ENCODE results near the gene TTC24. TPM values are rescaled to one million over a fixed set of nuclear protein-coding genes. Genes with fewer than 3 reads are reported as not detected.
A peak's percentile ranks its signal among the peaks of the same experiment; 100 is the strongest.

TTC24 gene
- total RNA-seq, 3 donors from 2014 or later = not detected

GRCh38 chr1:156572663-156573018 is 6.9 kb upstream of the TTC24 start:
- Histone ChIP-seq H3K27ac (no peak overlapping the region), H3K4me1 (no peaks in the 10 kb centered on the region), H3K4me3 (peak overlapping the region; percentile 34 to 63 (median 50)), H3K36me3 (no peaks in the 10 kb centered on the region), H3K9me3 (no peaks in the 10 kb centered on the region), H3K27me3 (peaks cover 0 to 6% of the 10 kb centered on the region in 2 donors)
- intact Hi-C loops (cut with DNase I; ENCODE audit: low total_unique reads) = no loop called here
- TF ChIP-seq POLR2AphosphoS5 (IDR thresholded peaks at IDR 0.05) (no peak), CTCF (IDR thresholded peaks at IDR 0.05) (no peak), POLR2A (IDR thresholded peaks at IDR 0.05) (no peak)
- no peak for DNase-seq (ENCODE audit: low spot score in 2 of 2)

GRCh38 chr1:156574039-156574633 is 5.4 kb upstream of the TTC24 start:
- TF ChIP-seq POLR2A (IDR thresholded peaks at IDR 0.05) = no peak
- TF ChIP-seq CTCF (IDR thresholded peaks at IDR 0.05) = no peak
- TF ChIP-seq POLR2AphosphoS5 (IDR thresholded peaks at IDR 0.05) = no peak
- no peak for DNase-seq (ENCODE audit: low spot score in 2 of 2)
- intact Hi-C loops (cut with DNase I; ENCODE audit: low total_unique reads) = no loop called here
- peaks cover 0 to 6% of the 10 kb centered on the region in 2 donors for H3K27me3 ChIP-seq
- H3K9me3 ChIP-seq = no peaks in the 10 kb centered on the region
- no peaks in the 10 kb centered on the region for H3K4me1 ChIP-seq
- no peak overlapping the region for H3K27ac ChIP-seq
- no peaks in the 10 kb centered on the region for H3K36me3 ChIP-seq
- no peak overlapping the region for H3K4me3 ChIP-seq

- TF ChIP-seq POLR2AphosphoS5 (IDR thresholded peaks at IDR 0.05) = no peak
- no peak for TF ChIP-seq POLR2A (IDR thresholded peaks at IDR 0.05)
- TF ChIP-seq CTCF (IDR thresholded peaks at IDR 0.05) = no peak
- Histone ChIP-seq H3K9me3 (no peaks in the 10 kb centered on the region), H3K27ac (no peak overlapping the region), H3K4me3 (no peak overlapping the region), H3K27me3 (no peaks in the 10 kb centered on the region), H3K4me1 (no peaks in the 10 kb centered on the region), H3K36me3 (no peaks in the 10 kb centered on the region)
- intact Hi-C loops (cut with DNase I; ENCODE audit: low total_unique reads) = no loop called here
- no peak for DNase-seq (ENCODE audit: low spot score in 2 of 2)
Observed at GRCh38 chr1:156577550-156577949, 2.0 kb upstream of the TTC24 start.

- H3K27ac ChIP-seq = no peak overlapping the region
- no peaks in the 10 kb centered on the region for H3K9me3 ChIP-seq
- no peaks in the 10 kb centered on the region for H3K27me3 ChIP-seq
- no peaks in the 10 kb centered on the region for H3K4me1 ChIP-seq
- intact Hi-C loops (cut with DNase I; ENCODE audit: low total_unique reads) = no loop called here
- DNase-seq (ENCODE audit: low spot score in 2 of 2) = no peak
- TF ChIP-seq POLR2AphosphoS5 (IDR thresholded peaks at IDR 0.05) (no peak), CTCF (IDR thresholded peaks at IDR 0.05) (no peak), POLR2A (IDR thresholded peaks at IDR 0.05) (no peak)
- H3K36me3 ChIP-seq = no peaks in the 10 kb centered on the region
- no peak overlapping the region for H3K4me3 ChIP-seq
Observed at GRCh38 chr1:156578055-156578454, 1.5 kb upstream of the TTC24 start.

GRCh38 chr1:156581661-156582387 is 2.3 kb downstream of the TTC24 start:
- H3K27me3 ChIP-seq = no peaks in the 10 kb centered on the region
- no peak for DNase-seq (ENCODE audit: low spot score in 2 of 2)
- no peak overlapping the region for H3K4me3 ChIP-seq
- no peak overlapping the region for H3K27ac ChIP-seq
- no peaks in the 10 kb centered on the region for H3K9me3 ChIP-seq
- TF ChIP-seq POLR2A (IDR thresholded peaks at IDR 0.05) (no peak), POLR2AphosphoS5 (IDR thresholded peaks at IDR 0.05) (no peak), CTCF (IDR thresholded peaks at IDR 0.05) (no peak)
- intact Hi-C loops (cut with DNase I; ENCODE audit: low total_unique reads) = loop anchor here (10.0 kb wide), 1 partner anchor 73 kb away; no protein-coding TSS in a partner anchor
- no peaks in the 10 kb centered on the region for H3K36me3 ChIP-seq
- no peaks in the 10 kb centered on the region for H3K4me1 ChIP-seq

Measured in breast epithelium (tissue), 4 donors.